CD14-positive monocyte (primary cell): ENCODE measurements around the gene ANTXR1. TPM values are rescaled to one million over a fixed set of nuclear protein-coding genes. Genes with fewer than 3 reads are reported as not detected.

Experiments
- DNase-seq, 3 donors: peaks; one replicate each; pipeline ENCODE4 v3.0.0-alpha.2; 2011 to 2022
- H2AFZ ChIP-seq: 2 replicates; pipeline ENCODE4 v1.6.0; 2012; ENCODE audit warnings: mild to moderate bottlenecking, low read depth, low read length, inconsistent platforms; ENCODE audit not compliant: insufficient read depth, poor library complexity, severe bottlenecking
- H3K27ac ChIP-seq, 2 donors: 1 replicate in 1 of 2; 2 replicates in 1 of 2; pipeline ENCODE4 v1.5.1; 2012 to 2013; ENCODE audit warnings: low read length in 2 of 2, control low read depth in 1 of 2, inconsistent platforms in 1 of 2, low read depth in 1 of 2, mild to moderate bottlenecking in 1 of 2
- H3K27me3 ChIP-seq, 2 donors: one replicate each; pipeline versions ENCODE4 v1.6.0 to v1.6.1; 2011 to 2013; ENCODE audit warnings: low read length in 2 of 2; ENCODE audit not compliant: control insufficient read depth in 2 of 2, insufficient read depth in 2 of 2
- H3K36me3 ChIP-seq, 2 donors: replicated peaks in 1 of 2; 1 replicate in 1 of 2; 2 replicates in 1 of 2; pipeline versions ENCODE4 v1.5.1 to v1.6.1; 2012 to 2013; ENCODE audit warnings: low read length in 2 of 2, control low read depth in 1 of 2, inconsistent platforms in 1 of 2, mild to moderate bottlenecking in 1 of 2; ENCODE audit not compliant: insufficient read depth in 2 of 2, control insufficient read depth in 1 of 2
- H3K4me1 ChIP-seq, 2 donors: 1 replicate in 1 of 2; 2 replicates in 1 of 2; pipeline versions ENCODE4 v1.5.1 to v1.6.1; 2012 to 2013; ENCODE audit warnings: low read length in 2 of 2, control low read depth in 1 of 2, inconsistent platforms in 1 of 2, mild to moderate bottlenecking in 1 of 2, moderate library complexity in 1 of 2; ENCODE audit not compliant: insufficient read depth in 2 of 2, control insufficient read depth in 1 of 2
- H3K4me2 ChIP-seq: replicated peaks from 2 replicates; pipeline ENCODE3; 2012; ENCODE audit warnings: low read length, moderate library complexity, mild to moderate bottlenecking; ENCODE audit not compliant: poor library complexity, severe bottlenecking; ENCODE audit errors: extremely low read depth
- H3K4me3 ChIP-seq, 3 experiments: fragments of 200-600 bp in 1 of 3; sonication (generic) in 1 of 3; replicated peaks in 1 of 3; 1 replicate in 2 of 3; 2 replicates in 1 of 3; pipeline ENCODE4 v1.5.1; 2011 to 2013; ENCODE audit warnings: low read length in 3 of 3, mild to moderate bottlenecking in 3 of 3, control low read depth in 2 of 3, low read depth in 2 of 3, inconsistent platforms in 1 of 3, moderate library complexity in 1 of 3
- H3K79me2 ChIP-seq: 2 replicates; pipeline ENCODE4 v1.6.0; 2012; ENCODE audit warnings: mild to moderate bottlenecking, control low read depth, inconsistent platforms, low read length, moderate library complexity; ENCODE audit not compliant: insufficient read depth
- H3K9ac ChIP-seq: 2 replicates; pipeline ENCODE4 v1.6.0; 2017; ENCODE audit warnings: low read length, mild to moderate bottlenecking; ENCODE audit not compliant: insufficient read depth, poor library complexity, severe bottlenecking
- H3K9me3 ChIP-seq, 2 donors: replicated peaks in 1 of 2; 1 replicate in 1 of 2; 2 replicates in 1 of 2; pipeline versions ENCODE4 v1.5.1 to v1.6.1; 2012 to 2013; ENCODE audit warnings: low read length in 2 of 2, control low read depth in 1 of 2; ENCODE audit not compliant: control insufficient read depth in 1 of 2, insufficient read depth in 1 of 2
- H4K20me1 ChIP-seq: 2 replicates; pipeline ENCODE4 v1.6.0; 2012; ENCODE audit warnings: mild to moderate bottlenecking, low read length, control low read depth, moderate library complexity; ENCODE audit not compliant: insufficient read depth
- H3K27ac Mint-ChIP-seq, 7 donors: one replicate each; pipeline ENCODE4 v1.8.0; 2020; ENCODE audit warnings: mild to moderate bottlenecking in 7 of 7, mixed read lengths in 7 of 7, moderate library complexity in 6 of 7, inconsistent platforms in 2 of 7
- H3K27me3 Mint-ChIP-seq, 3 donors: one replicate each; pipeline ENCODE4 v1.8.0; 2021 to 2022; ENCODE audit warnings: low read depth in 3 of 3, mild to moderate bottlenecking in 3 of 3, mixed read lengths in 3 of 3, moderate library complexity in 3 of 3, inconsistent platforms in 1 of 3
- H3K36me3 Mint-ChIP-seq, 2 donors: one replicate each; pipeline ENCODE4 v1.8.0; 2020; ENCODE audit warnings: mixed read lengths in 2 of 2, inconsistent platforms in 1 of 2, mild to moderate bottlenecking in 1 of 2
- H3K4me1 Mint-ChIP-seq: one replicate; pipeline ENCODE4 v1.8.0; 2020; ENCODE audit warnings: mild to moderate bottlenecking, mixed read lengths
- H3K4me3 Mint-ChIP-seq, 2 donors: one replicate each; pipeline ENCODE4 v1.8.0; 2020; ENCODE audit warnings: mild to moderate bottlenecking in 2 of 2, mixed read lengths in 2 of 2, moderate library complexity in 1 of 2
- H3K9me3 Mint-ChIP-seq, 7 donors: one replicate each; pipeline ENCODE4 v1.8.0; 2020 to 2022; ENCODE audit warnings: mixed read lengths in 7 of 7, mild to moderate bottlenecking in 6 of 7, moderate library complexity in 6 of 7, inconsistent platforms in 2 of 7
- WGBS: methylation state at CpG from one replicate; pipeline ENCODE4 v1.1.5; 2013; ENCODE audit warnings: missing lambda C conversion rate; ENCODE audit not compliant: insufficient coverage; 5-methylcytosine and 5-hydroxymethylcytosine counted together
- intact Hi-C, 2 donors: fragments of 100-400 bp; cut with micrococcal nuclease; formaldehyde crosslinking; loops; one replicate each; pipeline versions ENCODE4 v1.15.0 to v1.15.1; 2023
- polyA plus RNA-seq, 3 donors: library from polyadenylated mRNA; depleted of rRNA in 1 of 3; unstranded in 2 of 3; stranded (reverse) in 1 of 3; fragments of 300-500 nt in 2 of 3; fragments of >200 nt in 1 of 3; fragmentation: Illumina TruSeq in 2 of 3; gene quantifications; 1 replicate in 2 of 3; 2 replicates in 1 of 3; pipeline ENCODE4 v1.2.3, GENCODE V29; 2012 to 2021
- TF ChIP-seq, protein P1 (sequence below): fragments of 200-600 bp; IDR thresholded peaks from one replicate; pipeline ENCODE4 v1.8.0; 2022; ENCODE audit warnings: antibody characterized with exemption, mild to moderate bottlenecking

The ANTXR1 gene
- polyA plus RNA-seq, 3 donors: not detected

DNA sequence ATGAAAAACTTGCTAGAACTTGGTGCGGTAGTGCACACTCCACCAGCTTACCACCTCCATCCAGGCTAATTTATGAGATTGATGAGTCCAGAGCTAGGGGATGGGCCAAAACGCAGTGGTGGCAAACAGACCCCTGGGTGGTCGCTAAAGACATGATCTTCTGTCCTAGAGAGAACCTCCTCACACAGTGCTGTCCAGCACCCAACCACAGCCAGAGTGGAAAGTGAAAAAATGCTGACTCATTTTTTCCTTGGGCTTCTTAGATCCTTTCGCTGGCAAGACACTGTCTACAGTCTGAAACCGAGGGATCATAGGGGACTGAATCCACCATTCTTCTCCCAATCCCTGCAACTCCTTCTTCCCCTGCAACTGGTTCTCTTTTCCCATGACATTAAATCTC, 4.1 kb downstream of the ANTXR1 start:
- H3K36me3 Mint-ChIP-seq: peaks cover 0 to 2% of the 10 kb centered on the region in 2 donors
- H3K9ac ChIP-seq: no peak overlapping the region
- no peak overlapping the region for H3K27ac ChIP-seq
- H3K4me1 ChIP-seq: peaks cover 18 to 22% of the 10 kb centered on the region in 2 donors
- no peaks in the 10 kb centered on the region for H3K79me2 ChIP-seq
- intact Hi-C loops: no loop called here
- peaks cover 59 to 62% (median 61%) of the 10 kb centered on the region in 3 donors for H3K27me3 Mint-ChIP-seq
- peak overlapping the region in 1 of 2 donors; percentile 26 for H3K4me3 Mint-ChIP-seq
- WGBS: 89% methylated on average over 3 of the region's 5 CpGs
- H3K36me3 ChIP-seq: no peaks in the 10 kb centered on the region
- peaks cover 0 to 11% (median 2%) of the 10 kb centered on the region in 7 donors for H3K9me3 Mint-ChIP-seq
- H3K9me3 ChIP-seq: peaks cover 0 to 10% of the 10 kb centered on the region in 2 donors
- H3K4me2 ChIP-seq: no peak overlapping the region
- H3K27ac Mint-ChIP-seq: no peak overlapping the region
- H2AFZ ChIP-seq: no peak overlapping the region
- no peak for DNase-seq
- no peak overlapping the region for H3K4me3 ChIP-seq
- H3K4me1 Mint-ChIP-seq: peaks cover 23% of the 10 kb centered on the region
- peaks cover 48 to 63% of the 10 kb centered on the region in 2 donors for H3K27me3 ChIP-seq
- TF ChIP-seq, protein P1, sequence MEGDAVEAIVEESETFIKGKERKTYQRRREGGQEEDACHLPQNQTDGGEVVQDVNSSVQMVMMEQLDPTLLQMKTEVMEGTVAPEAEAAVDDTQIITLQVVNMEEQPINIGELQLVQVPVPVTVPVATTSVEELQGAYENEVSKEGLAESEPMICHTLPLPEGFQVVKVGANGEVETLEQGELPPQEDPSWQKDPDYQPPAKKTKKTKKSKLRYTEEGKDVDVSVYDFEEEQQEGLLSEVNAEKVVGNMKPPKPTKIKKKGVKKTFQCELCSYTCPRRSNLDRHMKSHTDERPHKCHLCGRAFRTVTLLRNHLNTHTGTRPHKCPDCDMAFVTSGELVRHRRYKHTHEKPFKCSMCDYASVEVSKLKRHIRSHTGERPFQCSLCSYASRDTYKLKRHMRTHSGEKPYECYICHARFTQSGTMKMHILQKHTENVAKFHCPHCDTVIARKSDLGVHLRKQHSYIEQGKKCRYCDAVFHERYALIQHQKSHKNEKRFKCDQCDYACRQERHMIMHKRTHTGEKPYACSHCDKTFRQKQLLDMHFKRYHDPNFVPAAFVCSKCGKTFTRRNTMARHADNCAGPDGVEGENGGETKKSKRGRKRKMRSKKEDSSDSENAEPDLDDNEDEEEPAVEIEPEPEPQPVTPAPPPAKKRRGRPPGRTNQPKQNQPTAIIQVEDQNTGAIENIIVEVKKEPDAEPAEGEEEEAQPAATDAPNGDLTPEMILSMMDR: no peak
- no peaks in the 10 kb centered on the region for H4K20me1 ChIP-seq

- Histone ChIP-seq H4K20me1 (no peaks in the 10 kb centered on the region), H3K4me1 (peaks cover 13 to 15% of the 10 kb centered on the region in 2 donors), H3K79me2 (no peaks in the 10 kb centered on the region), H3K9me3 (peaks cover 0 to 10% of the 10 kb centered on the region in 2 donors), H3K9ac (no peak overlapping the region), H3K36me3 (no peaks in the 10 kb centered on the region), H3K4me3 (no peak overlapping the region), H3K4me2 (no peak overlapping the region), H3K27me3 (peaks cover 43 to 56% of the 10 kb centered on the region in 2 donors), H2AFZ (no peak overlapping the region), H3K27ac (no peak overlapping the region)
- TF ChIP-seq, protein P1: no peak
- intact Hi-C loops: no loop called here
- WGBS: 100% methylated on average over 1 of the region's 3 CpGs
- DNase-seq: no peak
- H3K4me3 Mint-ChIP-seq: peak overlapping the region in 1 of 2 donors; percentile 27
- H3K9me3 Mint-ChIP-seq: peaks cover 0 to 11% (median 1%) of the 10 kb centered on the region in 7 donors
- peaks cover 17% of the 10 kb centered on the region for H3K4me1 Mint-ChIP-seq
- H3K27me3 Mint-ChIP-seq: peaks cover 54 to 56% (median 54%) of the 10 kb centered on the region in 3 donors
- no peaks in the 10 kb centered on the region for H3K36me3 Mint-ChIP-seq
- no peak overlapping the region for H3K27ac Mint-ChIP-seq
Measured at GRCh38 chr2:69017835-69018234, 4.9 kb downstream of the ANTXR1 start.
